SK-MEL-5 (cell line): Measurements from ENCODE around the gene AQP9. TPM values are rescaled to one million over a fixed set of nuclear protein-coding genes. Genes with fewer than 3 reads are reported as not detected.

ENCODE experiments used
- DNase-seq: peaks from one replicate; pipeline ENCODE4 v3.0.0-alpha.2; 2016; ENCODE audit warnings: low read depth, low spot score
- in situ Hi-C: cut with HindIII; loops from 2 replicates; pipeline ENCODE4 v1.10.0; 2016; ENCODE audit warnings: low sequenced_read_pairs, high pct_unique_total_duplicates, low pct_unique_long_range_greater_than_20kb
- small RNA-seq, 2 experiments: library from RNA; depleted of rRNA; stranded (forward); fragments of <200 nt; gene quantifications; one replicate each; pipeline ENCODE3, GENCODE V24; 2014
- total RNA-seq: library from RNA; depleted of rRNA; stranded (reverse); fragments of >200 nt; shearing (Covaris generic); gene quantifications from 2 replicates; pipeline ENCODE4 v1.2.3, GENCODE V29; 2014; rRNA removed

The AQP9 gene
- total RNA-seq, 1 experiment from 2014 or later = not detected

DNA sequence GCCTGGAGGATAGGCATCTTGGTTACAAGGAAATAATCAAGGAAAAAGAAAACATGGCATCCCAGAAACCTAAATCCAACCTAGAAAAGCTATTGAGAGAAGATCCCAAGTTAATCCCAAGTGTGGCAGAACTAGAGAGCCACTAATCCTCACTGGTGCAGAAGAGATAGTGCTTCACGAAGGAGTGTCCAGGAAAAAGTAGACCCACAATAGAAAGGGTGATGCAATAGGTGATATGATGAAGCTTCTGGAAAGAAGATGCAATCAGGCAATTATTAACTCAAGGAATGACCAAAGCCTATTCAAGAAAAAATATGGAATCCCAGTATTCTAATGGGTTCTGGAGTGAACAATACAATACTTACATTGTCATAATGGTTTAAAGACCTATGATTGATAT, 95.2 kb downstream of the AQP9 start:
- in situ Hi-C loops = no loop called here

More for the DNA sequence above, 95.2 kb downstream of the AQP9 start:
- no peak for DNase-seq

Small RNAs within 50 kb of the gene (small RNA-seq; reads per million reads assigned to genes)
- 0 reads per million in 2 experiments for gene MTCO3P23

Other genes with a start within 250 kb of the AQP9 start
- gene ALDH1A2, start 72.7 kb upstream of the AQP9 start, total RNA-seq = 0.18 TPM in 1 of 2 replicates, not detected in the other